NCI-H1694 treated with DMSO at 0.1 percent for 48 hours (cell line): ENCODE data around the gene AP1B1.

Experiments
- DNase-seq: peaks from one replicate; lab custom pipeline; 2025; lab: John Stamatoyannopoulos, UW

AP1B1 gene

GRCh38 chr22:29300807-29301601 is 87.4 kb downstream of the AP1B1 start:
- DNase-seq: no peak

- DNase-seq: no peak
Observed at GRCh38 chr22:29300467-29300806, 87.9 kb downstream of the AP1B1 start.

GRCh38 chr22:29299136-29299900 is 89.1 kb downstream of the AP1B1 start:
- no peak for DNase-seq

GRCh38 chr22:29298641-29299040 is 89.7 kb downstream of the AP1B1 start:
- DNase-seq: no peak

GRCh38 chr22:29292379-29292778 is 96.0 kb downstream of the AP1B1 start:
- DNase-seq: no peak

GRCh38 chr22:29291215-29291614 is 97.2 kb downstream of the AP1B1 start:
- DNase-seq: no peak

GRCh38 chr22:29290061-29290460 is 98.3 kb downstream of the AP1B1 start:
- DNase-seq: no peak

GRCh38 chr22:29288837-29289236 is 99.5 kb downstream of the AP1B1 start:
- DNase-seq: no peak

GRCh38 chr22:29284196-29284595 is 104.2 kb downstream of the AP1B1 start:
- DNase-seq: no peak

GRCh38 chr22:29277927-29278326 is 110.4 kb downstream of the AP1B1 start:
- no peak for DNase-seq
